ENCODE results near the gene LGALS3BP.

DNA sequence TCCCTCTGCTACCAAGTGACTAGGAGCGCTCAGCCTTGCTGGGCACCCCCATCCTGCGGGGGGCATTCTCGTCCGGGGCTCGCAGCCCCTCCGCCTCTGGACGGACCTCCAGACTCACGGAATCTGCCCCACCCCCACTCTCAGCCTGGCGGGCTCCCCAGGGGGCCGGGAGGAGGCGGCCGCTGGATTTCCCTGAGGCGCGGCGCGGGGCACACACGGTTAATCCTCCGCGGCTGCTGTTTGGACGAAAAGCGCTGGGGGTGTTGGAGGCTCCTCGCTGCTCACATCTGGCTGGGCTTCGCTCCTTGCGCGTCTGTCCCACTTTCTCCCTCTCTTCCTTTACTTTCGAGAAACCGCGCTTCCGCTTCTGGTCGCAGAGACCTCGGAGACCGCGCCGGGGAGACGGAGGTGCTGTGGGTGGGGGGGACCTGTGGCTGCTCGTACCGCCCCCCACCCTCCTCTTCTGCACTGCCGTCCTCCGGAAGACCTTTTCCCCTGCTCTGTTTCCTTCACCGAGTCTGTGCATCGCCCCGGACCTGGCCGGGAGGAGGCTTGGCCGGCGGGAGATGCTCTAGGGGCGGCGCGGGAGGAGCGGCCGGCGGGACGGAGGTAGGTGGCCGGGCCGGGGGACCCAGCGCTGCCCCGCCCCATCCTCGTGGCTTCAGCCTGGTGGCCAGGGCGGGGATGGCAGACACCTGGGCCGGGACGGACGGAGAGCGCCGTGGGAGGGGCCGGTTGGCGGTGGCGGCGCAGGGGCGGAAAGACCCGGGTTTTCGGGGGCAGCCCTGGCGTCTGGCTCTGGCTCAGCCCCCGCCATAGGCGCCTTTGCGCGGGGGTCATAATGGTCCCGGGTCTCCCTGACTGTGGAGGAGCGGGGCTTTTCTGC is 44.4 kb upstream of the LGALS3BP start, which contains the start of gene C1QTNF1:
- no peak for TF ChIP-seq POLR2A (IDR thresholded peaks at IDR 0.05; ENCODE audit: low read depth, low read length)
- no peak for TF ChIP-seq TAF1 (IDR thresholded peaks at IDR 0.05; ENCODE audit: low read depth, low read length)
- TF ChIP-seq POLR2AphosphoS5 (IDR thresholded peaks at IDR 0.05; ENCODE audit: low read depth, low read length): no peak
- TF ChIP-seq SPI1 (IDR thresholded peaks at IDR 0.05; ENCODE audit: low read depth, low read length): no peak
- TF ChIP-seq PAX5 (IDR thresholded peaks at IDR 0.05; ENCODE audit: insufficient read depth, low read length, severe bottlenecking): no peak

All from GM12891 (cell line).